Stimulated activated CD4-positive, alpha-beta T cell treated with anti-CD3 and anti-CD28 coated beads, Interleukin-15, amount 100 ng/mL, for 1 hour (primary cell): ENCODE results near the gene CST9.
"Not testable (repeated sequence)": the region's sequence is repeated elsewhere in the genome, so short reads cannot be mapped to it uniquely, and the experiment has no call there.

ENCODE experiments used
- DNase-seq, 2 donors: peaks; one replicate each; pipeline ENCODE4 v3.0.0-alpha.2; 2020; ENCODE audit warnings: low read depth in 1 of 2, low spot score in 1 of 2

Gene CST9

GRCh38 chr20:23588434-23589403 is 17.0 kb downstream of the CST9 start:
- DNase-seq = no peak

DNA sequence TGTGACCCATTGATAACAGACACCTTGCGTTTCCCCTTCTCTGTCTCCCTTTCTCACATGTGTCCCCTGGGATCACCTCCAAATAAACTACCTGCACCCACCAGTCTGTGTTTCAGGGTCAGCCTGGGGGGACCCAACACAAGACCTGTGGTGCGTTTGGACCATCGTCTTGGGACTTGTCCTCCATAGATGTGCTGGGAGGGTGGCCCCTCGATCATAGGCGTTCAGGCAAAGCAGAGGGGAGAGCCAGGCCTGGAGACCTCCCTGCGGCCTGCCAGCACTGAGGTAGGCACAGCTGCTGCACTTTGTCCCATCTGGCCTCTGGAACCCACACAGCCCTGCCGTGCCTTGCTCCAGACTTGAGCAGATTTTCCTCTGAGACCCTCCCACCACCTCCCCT is 18.1 kb downstream of the CST9 start:
- DNase-seq = no peak

- DNase-seq = no peak
Measured at GRCh38 chr20:23586735-23587525, 18.8 kb downstream of the CST9 start.

DNA sequence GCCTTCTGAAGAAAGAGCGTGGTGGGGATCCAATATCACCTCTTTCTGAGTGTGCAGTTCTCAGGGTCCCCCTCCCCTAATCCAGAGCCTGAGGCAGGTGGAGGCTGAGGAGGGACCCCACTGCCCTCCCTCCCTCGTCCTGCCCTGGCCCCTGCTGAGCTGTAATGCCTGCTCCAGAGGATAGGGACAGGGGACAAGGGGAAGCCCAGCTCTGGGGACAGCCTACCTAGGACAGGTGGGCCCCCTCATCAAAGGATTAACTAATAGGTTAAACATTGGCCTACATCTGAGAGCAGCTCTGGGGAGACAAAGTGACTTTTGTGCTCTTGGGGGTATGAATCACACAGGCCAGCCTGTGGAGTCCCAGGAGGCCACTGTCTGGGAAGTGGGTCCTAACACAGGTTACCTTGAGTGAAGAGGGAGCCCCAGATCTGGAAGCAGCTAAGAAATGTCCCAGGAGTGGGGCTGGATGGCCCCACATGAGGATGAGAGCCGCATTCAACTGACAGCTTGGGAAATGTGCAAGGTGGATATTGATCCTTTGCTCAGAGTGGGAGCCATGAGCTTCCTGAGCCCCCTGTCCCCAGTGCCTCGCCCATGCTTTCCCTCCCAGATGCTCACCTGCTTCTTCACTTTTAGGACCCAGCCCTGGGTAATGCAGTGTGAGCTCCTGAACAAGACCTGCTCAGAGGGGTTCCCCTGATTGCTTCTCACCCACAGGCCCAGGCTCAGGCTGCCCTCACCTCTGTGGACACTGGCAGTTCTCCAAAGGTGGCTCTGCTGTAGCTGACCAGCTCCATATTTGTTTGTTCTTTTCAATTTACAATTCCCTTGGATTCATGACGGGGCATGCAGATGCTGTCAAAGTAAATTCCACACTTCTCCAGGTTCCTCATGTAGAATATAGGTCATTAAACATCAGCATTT is 19.6 kb downstream of the CST9 start:
- no peak for DNase-seq

DNA sequence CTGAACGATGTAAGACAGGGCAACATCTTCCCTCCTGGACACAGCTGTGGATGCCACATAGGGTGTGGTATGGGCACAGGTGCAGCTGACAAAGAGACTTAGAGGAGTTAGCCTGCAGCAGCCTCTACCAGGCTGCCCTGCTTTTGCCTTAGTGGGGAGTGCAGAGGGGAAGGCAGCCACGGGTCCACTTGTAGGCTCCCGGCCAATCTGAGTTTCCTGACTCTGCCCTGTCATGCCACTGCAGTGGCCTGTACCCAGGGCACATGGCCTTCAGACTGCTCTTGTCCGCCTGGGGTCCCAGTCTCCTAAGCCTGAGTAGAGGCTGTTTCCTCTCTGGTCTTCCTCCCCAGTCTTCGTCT is 20.3 kb downstream of the CST9 start:
- no peak for DNase-seq

- no peak for DNase-seq
Measured at GRCh38 chr20:23584434-23585199, 21.1 kb downstream of the CST9 start.

DNA sequence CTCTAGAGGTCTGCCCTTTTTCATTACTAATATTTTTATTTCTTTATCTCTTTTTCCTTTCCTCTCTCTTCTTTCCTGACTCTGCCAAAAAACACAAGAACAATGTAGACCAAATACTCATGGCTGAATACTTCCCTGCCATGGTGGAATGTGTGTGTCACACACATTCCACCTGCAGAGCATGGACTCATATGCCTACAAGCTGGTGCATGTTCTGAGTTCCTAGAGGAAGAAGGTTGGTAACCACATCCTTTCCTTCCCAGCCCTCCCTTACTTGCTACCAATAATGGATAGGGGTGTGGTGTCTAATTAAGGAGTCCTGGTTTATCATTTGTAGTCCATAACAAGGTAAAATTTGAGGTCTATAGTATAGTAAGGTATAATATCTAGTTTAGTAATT is 22.2 kb downstream of the CST9 start:
- DNase-seq = no peak

DNA sequence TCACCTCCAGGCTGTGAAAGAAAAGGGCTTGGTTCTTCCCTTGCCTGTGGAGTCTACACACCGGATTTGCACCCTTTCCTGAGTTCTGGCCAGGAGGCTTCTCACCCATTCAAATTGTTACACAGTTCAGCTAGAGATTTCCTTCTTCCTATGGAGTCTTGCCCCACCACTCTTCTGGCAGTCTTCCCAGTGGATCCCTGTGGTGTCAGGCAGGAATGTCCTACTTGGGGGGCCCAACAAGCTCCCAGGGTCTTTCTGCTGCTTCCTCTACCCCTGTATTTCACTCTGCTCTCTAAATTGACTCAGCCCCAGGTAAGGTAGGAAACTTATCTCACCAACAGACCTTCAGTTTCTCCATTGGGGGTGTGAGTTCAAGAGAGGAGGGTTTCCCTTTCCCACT is 23.4 kb downstream of the CST9 start:
- DNase-seq = no peak

DNA sequence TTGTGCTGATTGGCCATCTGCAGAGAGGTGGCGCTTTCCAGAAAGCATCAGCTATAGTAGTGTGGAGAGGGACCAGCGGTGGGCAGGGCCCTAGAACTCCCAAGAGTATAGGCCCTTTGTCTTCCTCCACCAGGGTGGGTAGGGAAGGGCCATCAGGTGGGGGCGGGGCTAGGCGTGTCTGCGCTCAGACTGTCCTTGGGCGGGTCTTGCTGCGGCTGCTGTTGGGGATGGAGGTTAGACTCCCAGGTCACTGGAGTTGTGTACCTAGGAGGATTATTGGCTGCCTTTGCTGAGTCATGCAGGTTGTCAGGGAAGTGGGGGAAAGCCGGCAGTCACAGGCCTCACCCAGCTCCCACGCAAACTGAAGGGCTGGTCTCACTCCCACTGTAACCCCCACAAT is 23.9 kb downstream of the CST9 start:
- DNase-seq = not testable (repeated sequence)

GRCh38 chr20:23574977-23575376 is 30.7 kb downstream of the CST9 start:
- no peak for DNase-seq

DNA sequence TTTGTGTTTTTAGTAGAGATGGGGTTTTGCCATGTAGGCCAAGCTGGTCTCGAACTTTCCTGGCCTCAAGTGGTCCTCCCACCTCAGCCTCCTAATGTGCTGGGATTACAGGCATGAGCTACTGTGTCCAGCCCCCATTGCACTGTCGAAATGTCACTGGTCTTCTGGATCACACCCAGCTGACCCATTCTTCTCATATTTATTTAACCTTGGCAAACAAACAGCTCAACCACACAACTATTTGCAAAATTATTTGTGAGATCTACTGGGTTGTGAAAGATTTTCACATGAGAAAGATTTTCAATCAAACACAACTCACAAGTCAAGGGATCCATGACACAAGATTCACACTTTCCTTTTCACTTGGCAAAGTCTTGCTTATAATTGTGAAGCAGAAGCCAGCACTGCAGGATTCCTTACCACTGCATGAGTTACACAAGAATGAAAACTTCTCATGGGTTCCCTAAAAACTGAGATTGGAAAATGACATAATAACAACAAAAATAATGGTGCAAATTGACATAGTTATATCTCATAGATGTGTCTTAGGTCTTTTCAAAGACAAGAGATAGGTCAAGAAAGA is 35.4 kb downstream of the CST9 start:
- no peak for DNase-seq

DNA sequence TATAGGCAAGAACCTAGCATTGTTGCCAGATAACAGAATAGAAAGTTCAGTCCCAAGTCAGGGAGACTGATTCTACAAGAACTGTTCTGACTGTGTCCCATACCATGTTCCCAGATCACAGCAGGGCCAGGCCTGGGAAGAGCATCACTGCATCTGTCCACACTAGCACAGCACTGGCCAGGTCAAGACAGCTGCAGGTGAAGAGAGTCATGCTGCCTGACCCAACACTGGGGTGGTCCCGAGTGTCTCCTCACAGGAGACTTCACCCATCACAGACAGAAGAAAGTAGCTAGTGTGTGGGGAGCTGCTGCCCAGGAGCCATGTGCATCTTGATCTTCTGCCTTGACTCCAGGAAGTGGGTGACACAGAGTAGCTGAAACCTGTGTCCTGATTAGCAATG is 36.1 kb downstream of the CST9 start:
- no peak for DNase-seq

GRCh38 chr20:23568971-23569330 is 36.8 kb downstream of the CST9 start:
- no peak for DNase-seq

DNA sequence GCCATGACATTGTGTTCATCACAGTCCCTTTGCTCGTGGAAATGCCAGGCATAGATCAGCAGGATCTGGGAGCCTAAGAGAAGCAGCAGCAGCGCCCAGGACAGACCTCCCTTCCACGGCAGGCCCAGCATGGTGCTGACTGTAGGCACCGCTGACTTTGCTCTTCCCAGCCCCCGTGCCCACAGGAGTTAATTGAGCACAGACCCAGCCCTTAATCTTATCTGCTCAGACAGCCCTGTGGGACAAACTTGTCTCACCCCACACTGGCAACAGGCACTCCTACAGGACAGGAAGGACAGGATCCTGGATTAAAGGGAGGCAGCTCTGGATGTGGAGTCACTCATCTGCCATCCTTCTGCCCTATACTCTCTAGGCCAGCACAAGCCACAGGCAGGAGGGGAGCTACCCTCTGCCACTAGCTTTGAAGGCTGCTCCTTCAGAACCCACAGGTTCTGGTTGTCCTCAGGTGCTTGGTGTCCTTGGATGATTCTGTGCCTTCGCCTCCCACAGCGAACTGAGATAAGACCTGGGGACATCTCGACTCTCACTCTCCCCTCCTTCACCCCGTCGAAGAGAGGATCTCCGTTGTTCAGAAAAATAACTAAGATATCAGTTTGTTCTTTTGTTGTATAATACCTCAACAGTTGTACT is 37.3 kb downstream of the CST9 start, which contains the start of gene CST9L:
CST9L (minus strand) TSS at position 165 of the 651 bp plus-strand sequence; CDS start at position 131, 34 bp downstream.
- DNase-seq = no peak

DNA sequence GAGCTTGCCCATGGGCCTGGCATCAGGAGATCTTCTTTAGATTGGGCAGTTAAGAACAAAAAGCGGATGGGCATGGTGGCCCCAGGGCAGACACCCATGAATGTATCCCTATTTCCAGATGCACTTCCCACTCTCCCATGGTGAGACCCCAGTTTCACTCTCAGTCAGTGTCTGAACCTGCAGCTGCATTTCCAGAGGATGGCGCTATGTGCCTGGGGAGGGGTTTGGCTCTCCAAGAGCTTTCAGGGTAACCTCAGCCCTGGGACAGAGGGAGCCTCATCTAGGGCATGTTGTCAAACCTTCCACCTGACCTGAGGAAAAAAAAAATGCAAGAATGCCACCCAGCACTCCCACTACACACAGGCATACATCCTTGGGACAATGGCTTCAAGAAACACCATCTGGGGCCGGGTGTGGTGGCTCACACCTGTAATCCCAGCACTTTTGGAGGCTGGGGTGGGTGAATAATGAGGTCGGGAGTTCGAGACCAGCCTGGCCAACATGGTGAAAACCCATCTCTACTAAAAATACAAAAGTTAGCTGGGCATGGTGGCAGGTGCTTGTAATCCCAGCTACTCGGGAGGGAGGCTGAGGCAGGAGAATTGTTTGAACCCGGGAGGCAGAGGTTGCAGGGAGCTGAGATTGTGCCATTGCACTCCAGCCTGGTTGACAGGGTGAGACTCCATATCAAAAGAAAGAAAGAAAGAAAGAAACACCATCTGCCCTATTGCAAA is 39.4 kb downstream of the CST9 start:
- DNase-seq = no peak

DNA sequence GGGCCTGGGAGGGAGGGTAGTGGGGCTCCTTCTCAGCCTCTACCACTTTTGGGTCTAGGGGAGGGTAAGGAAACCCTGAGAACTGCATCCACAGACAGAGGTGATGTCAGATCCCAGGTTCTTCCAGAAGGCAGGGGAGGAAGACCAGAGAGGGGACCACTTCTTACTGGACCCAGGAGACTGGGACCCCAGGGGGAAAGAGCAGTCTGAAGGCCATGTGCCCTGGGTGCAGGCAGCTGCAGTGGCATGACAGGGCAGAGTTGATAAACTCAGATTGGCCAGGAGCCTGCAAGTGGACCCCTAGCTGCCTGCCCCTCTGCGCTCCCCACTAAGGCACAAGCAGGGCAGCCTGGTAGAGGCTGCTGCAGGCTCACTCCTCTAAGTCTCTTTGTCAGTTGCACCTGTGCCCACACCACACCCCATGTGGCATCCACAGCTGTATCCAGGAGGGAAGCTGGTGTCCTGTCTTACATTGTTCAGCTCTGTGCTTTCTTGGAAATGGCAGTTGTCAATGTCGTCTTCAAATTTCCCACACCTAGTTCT is 40.1 kb downstream of the CST9 start:
- no peak for DNase-seq

- DNase-seq = no peak
Measured at GRCh38 chr20:23564927-23565326, 40.8 kb downstream of the CST9 start.

GRCh38 chr20:23562721-23563342 is 42.9 kb downstream of the CST9 start:
- no peak for DNase-seq
